ENCODE results near the gene BTBD9. TPM values are rescaled to one million over a fixed set of nuclear protein-coding genes. Genes with fewer than 3 reads are reported as not detected.

The BTBD9 gene
- total RNA-seq, 1 experiment from 2014 or later: 5.1 TPM

DNA sequence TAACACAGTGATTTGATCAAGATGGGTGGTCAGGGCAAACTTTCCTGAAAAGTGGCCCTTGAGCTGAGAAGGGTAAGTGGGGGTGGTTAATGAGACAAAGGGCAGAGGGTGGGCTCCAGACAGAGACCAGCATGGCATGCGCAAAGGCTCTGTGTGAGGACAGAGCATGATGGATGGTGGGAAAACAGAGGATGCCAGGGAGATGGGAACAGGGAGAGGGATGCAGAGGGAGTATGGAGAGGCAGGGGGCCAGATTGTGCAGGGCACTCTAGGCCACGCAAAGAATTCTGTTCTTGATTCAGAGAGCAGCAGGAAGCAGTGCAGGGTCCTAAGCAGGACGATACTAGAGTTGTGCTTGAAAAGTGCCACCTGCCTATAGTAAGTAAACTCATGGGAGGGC is 394.4 kb downstream of the BTBD9 start:
- DNase-seq (ENCODE audit: low spot score): no peak

GRCh38 chr6:38244869-38245268 is 394.9 kb downstream of the BTBD9 start:
- DNase-seq (ENCODE audit: low spot score): no peak

DNA sequence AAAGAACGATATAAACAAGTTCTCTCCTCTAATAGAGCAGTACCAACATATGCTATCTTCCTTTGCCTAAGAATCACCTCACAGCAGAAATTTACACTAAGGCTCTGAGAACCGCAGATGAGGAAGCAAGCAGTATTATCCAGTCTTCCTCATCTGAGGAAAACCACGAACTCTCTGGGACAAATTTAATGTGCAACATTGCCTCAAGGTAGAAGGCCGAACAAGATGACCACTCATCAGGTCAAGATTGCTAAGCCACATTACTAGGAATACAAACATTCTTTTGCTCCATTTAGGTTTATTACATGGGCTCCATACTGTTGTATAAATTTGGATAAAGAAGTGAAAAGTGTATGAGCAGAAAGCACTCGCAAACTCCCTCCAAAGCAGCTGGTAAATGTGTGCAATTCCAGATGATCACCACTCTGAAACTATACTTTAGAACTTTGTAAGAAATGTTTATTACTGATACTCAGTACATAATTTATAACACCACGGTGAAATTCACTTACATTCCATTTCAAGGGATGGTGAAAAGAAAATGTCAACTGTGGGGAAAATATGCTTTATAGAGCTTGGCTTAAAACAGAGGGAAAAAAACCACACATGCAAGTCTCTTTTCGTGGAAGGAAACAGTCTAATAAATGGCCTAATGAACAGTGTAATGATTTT is 398.4 kb downstream of the BTBD9 start:
- DNase-seq (ENCODE audit: low spot score): no peak

GRCh38 chr6:38239719-38240451 is 399.8 kb downstream of the BTBD9 start:
- DNase-seq (ENCODE audit: low spot score): no peak

DNA sequence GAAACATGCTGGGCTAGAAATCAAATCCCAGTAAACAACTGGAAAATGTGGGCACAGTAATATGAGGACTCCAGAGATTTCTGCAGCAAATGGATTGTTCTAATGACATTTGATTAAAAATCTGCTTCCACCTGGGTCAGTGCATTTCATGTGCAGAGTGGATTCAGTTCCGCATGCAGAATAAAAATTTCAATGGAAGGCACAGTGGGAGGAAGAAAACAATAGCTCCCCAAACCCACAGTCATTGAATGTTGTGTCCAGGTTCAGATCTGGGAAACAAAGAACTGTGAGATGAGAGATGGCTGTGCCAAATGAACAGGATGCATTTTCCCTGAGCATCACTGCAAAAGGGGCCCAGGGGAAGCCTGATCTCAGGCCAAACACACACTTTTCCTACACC is 403.1 kb downstream of the BTBD9 start:
- DNase-seq (ENCODE audit: low spot score): no peak

DNA sequence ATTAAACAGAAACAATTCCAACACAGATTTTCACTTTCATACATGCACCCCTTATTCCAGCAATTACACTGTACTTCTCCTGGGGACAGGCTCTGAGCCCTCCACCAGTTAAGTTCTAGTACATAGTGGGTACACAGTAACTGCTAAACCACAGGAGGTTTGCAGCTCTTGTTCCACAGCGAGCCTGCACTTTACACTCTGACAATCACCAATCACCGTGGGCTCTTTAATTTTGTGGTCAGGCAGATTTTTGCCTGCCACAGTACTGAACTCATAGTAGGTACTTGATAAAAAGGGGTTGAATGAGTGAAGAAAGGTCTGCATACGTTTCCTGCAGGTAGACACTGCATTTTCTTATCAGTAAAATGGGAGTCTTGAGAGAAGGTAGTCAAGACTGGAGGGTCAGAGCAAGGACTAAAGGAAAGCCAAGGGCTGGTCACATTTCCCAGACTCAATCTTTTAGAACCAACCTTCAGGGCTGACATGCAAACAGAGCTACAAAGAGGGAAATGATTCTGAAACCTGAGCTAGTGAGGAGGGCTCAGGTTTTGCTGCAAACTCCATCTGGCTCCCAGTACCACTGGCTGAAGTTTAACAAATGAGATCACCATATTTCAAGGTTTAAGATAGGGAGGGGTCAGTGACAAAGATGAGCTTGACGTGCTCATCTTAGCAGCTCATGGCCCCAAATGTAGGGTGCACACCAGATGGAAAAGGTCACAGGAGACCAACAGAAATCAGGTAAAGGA is 404.6 kb downstream of the BTBD9 start:
- DNase-seq (ENCODE audit: low spot score): no peak

DNA sequence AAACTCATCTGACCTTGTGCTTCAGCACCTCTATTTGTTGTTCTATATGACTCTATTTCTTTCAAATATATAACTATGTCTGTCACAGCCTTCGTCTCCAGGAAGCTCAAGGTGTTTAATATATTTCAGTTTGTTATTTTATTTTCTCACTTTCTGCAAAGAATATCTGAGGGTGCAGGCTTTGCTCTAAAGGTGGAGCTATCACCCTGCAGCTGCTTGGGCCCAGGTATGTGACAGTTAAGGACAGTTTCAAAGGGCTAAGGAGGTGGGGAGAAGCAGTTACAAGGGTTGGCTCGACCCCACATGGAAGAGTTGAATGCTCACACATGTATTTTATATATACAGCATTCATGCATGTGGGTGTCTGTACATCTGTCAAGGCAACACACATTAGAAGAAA is 405.6 kb downstream of the BTBD9 start:
- DNase-seq (ENCODE audit: low spot score): no peak

- no peak for DNase-seq (ENCODE audit: low spot score)
These were observed 406.5 kb downstream of the BTBD9 start for GRCh38 chr6:38233161-38233791.

GRCh38 chr6:38225766-38226165 is 414.0 kb downstream of the BTBD9 start:
- DNase-seq (ENCODE audit: low spot score): no peak

- DNase-seq (ENCODE audit: low spot score): no peak
These were observed 418.5 kb downstream of the BTBD9 start for GRCh38 chr6:38221251-38221650.

DNA sequence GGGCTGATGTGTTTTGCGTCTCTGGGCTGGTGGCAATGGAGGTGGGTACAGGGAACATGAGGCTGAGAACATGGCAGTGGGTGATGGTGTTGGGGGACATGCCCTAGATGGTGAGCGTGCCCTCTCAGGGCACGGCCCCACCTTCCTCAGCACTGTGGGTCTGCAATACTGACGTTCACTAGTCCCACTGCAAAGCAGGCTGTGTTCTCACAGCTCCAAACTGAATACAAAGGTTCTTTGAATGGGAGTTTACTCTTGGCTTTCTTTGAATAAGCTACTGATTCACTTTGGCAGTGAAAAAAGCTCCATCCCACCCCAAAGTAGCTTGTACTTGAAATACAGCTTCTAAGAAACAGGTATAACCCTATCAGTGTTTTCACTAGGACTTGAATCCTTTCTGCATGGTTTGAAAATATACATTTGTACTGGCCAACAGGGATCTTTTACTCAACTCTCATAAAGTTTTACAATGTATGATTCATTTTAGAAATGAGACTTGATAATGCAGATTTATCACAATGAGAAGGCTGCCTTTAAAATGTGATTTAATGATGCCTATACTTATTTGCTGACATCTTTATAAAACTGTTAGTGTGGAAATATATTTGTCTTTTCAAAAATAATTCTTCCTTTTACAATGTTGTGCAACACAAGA is 419.5 kb downstream of the BTBD9 start:
- no peak for DNase-seq (ENCODE audit: low spot score)

DNA sequence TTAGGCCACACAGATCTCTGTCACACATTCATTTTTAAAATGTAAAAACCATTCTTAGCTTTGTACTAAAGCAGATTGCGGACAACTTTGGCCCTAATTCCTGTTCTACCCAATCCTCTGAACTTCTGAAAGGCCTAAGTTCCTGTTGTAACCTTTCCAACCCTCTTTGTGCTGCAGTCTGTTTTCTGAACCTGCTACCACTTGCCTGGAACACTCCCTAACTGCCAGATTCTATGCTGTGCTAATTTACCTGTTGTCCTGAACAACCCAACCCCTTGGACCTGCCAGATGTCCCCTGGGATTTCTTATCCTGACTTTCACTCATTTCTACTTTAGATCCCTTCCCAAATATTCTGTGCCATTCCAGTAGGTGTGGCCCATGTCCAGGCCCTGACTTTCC is 421.5 kb downstream of the BTBD9 start:
- no peak for DNase-seq (ENCODE audit: low spot score)

DNA sequence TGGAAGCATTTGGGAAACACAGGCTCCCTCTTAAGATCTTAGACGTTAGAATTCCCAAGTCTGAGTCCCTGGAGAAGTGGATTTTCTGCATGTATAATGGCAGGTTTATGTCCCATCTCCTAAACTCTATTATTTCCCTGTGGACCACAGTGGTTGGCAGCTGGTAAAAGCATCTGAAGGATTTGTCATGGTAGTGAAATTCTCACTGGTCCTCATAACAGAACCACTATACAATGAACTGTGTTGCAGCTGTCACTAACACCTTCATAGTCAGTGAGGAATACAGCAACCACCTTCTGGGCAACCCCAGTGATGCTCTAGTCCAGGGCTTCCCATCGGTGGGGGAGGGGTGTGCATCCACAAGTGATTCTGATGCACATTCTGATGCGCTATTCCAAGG is 423.3 kb downstream of the BTBD9 start:
- no peak for DNase-seq (ENCODE audit: low spot score)

DNA sequence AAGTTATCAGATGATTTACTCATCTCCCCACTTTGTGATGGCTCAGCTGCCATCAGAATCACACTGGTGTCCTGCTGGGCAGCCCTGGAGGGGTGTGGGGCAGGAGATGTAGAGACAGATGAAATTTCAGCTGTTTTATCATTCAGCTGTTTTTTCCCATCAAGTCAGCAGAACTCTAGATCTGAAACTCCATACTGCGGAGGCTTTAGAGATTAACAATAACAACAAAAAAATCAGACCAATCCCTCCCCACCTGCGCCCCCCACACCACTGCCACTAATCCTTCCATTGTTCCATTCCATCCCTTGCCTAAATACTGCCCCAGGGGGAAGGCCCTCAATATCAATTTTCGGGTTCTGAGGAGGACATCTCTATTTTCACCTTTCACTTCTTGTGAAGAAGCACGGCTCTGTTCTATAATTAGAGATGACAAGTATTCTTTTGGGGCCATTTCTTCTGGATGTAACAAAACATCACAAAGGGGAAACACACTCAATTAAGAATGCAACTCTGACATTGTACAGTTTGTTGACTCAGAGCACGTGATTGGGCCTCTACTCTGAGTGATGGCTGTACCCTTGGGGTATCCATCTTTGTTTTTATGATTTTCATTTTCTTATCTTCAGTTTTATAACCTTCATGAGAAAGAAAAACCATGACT is 423.9 kb downstream of the BTBD9 start:
- no peak for DNase-seq (ENCODE audit: low spot score)

- DNase-seq (ENCODE audit: low spot score): no peak
These were observed 424.5 kb downstream of the BTBD9 start for GRCh38 chr6:38215225-38215624.

DNA sequence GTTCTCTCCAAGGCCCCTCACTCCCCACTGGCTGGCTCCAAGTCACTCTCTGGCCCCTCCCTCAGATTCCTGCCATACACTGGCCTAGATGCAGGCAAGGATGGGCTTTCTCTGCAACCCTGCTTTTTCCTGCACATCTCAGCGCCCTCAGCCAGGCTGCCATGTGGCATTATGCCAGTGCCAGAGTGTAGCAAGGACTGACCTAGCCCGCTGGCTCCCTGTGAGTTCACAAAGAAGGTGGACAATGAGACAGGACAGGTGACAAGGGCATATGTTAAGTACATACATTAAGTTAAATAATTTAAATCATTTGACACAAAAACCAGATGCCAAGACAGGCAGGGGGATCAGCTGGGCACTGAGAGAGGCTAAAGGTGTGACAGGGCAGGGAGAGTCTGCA is 425.6 kb downstream of the BTBD9 start:
- no peak for DNase-seq (ENCODE audit: low spot score)

DNA sequence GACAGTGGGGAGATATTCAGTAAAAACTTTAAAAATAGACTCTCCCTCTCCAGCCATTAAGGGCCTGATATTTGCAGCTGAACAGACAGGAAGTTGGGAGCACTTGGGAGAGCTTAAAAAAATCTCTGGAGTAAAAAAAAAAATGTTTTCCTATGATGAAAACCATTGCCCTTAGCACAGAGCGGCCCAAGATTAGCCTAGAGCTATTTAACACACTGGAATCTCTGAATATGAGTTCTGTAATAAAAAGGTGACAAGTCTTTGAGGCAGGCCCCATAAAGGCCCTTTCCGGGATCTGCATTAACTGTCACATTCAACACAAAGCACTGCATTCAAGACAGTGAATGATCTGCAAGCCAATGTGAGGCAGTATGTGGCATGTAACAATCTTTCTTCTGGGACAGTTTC is 426.5 kb downstream of the BTBD9 start:
- no peak for DNase-seq (ENCODE audit: low spot score)

DNA sequence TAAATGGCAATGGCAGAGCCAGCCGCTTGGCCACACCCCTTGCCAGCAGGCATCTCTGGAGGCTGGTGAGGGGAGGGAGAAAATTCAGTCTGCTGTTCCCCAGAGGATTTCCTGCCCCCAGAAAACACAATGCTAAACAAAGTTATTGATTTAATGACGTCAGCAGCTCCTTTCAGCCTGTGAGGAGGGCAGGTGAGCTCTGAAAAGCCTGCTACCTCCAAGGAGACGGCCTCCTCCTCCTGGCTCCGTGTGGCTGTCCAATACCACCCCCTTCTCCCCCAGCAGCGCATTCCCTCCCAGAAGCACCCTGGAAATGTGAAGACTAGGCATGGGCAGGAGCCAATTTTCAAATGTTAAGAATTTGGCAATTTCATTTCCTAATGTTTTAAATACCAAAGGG is 427.1 kb downstream of the BTBD9 start:
- DNase-seq (ENCODE audit: low spot score): no peak

- no peak for DNase-seq (ENCODE audit: low spot score)
These were observed 427.6 kb downstream of the BTBD9 start for GRCh38 chr6:38212116-38212515.

- DNase-seq (ENCODE audit: low spot score): no peak
These were observed 430.1 kb downstream of the BTBD9 start for GRCh38 chr6:38209371-38210260.

Measured in HT-29 (cell line).